ELF-1 (cell line): Measurements from ENCODE around the gene DNAJB14.

ENCODE experiments used
- DNase-seq: peaks from one replicate; pipeline ENCODE4 v3.0.0-alpha.2; 2016; ENCODE audit warnings: low read depth, low spot score

Gene DNAJB14

GRCh38 chr4:99868126-99868596, 78.3 kb downstream of the DNAJB14 start:
- DNase-seq = peak; percentile 8

DNA sequence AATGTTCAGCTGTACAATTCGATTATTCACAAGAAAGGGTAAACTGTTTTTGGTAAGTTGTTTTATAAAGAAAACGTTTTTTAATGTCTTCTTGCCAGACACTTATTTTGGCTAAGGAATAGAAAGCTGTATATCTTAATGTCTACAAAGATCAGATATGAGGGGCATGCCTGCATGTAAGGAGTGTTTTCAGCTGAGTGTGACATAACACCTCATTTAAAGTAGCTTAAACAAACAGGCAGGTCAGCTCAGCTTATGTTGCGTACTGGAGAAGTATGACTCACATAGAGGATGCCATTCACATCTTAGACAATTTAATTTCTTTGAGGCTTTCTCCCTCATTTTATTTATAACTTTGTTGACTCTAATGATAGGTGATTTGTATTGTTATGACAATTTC, 82.6 kb downstream of the DNAJB14 start:
- no peak for DNase-seq

- DNase-seq = no peak
Observed at GRCh38 chr4:99861120-99861905, 85.1 kb downstream of the DNAJB14 start.

DNA sequence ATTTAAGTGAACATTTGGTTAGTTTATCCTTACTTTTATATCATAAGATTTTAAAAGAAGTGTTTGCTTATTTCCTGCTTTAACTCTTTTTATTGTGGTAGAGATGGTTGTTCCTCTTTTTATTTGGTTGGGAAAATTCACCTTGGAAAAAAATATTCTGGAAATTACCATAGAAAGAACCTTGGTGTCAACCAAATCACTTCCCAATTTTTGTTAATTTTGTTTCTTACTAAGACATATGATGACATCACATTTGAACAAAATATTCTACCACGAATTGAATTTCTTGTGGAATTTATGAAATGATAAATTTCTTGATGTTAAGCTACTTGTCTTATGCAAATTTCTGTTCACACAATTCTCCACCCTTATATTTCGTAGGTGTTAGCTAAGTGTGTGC, 85.9 kb downstream of the DNAJB14 start:
- no peak for DNase-seq

DNA sequence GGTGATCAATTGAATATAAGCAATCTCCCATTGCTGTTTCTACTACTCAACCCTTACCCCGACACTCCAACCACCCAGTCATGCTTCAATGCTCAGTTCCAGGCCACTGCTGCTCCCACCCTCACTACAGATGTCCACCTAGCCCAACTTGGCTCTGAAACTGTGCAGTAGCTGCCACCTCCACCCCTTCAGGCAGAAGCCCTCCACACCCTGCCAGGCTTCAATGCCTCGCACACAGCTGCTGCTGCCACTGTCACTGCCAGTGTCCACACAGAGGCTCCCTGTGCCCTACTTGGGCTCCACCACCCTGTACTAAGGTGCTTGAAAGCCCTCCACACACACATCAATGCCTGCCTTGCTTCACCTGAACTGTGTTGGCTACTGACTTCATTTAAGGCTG, 86.8 kb downstream of the DNAJB14 start:
- DNase-seq = no peak

- DNase-seq = no peak
Observed at GRCh38 chr4:99857307-99857706, 89.1 kb downstream of the DNAJB14 start.

- no peak for DNase-seq
Observed at GRCh38 chr4:99856166-99856565, 90.3 kb downstream of the DNAJB14 start.

- DNase-seq = no peak
Observed at GRCh38 chr4:99855678-99856077, 90.7 kb downstream of the DNAJB14 start.

- DNase-seq = no peak
Observed at GRCh38 chr4:99853999-99854398, 92.4 kb downstream of the DNAJB14 start.

DNA sequence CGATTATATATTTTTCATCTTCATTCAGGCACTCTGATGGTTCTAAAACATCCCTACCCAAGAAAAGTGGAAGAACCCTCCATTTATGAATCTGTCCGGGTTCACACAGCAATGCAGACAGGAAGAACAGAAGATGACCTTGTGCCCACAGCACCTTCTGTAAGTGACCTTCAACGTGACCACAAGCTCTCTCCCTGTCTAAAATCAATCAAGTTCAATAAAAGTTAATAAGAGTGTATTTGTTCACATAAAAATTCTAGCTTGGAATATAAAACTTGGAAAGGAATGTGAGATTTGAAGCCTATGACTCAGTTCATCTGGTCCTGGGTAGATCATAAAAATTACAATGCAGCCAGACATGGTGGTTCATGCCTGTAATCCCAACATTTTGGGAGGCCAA, 93.2 kb downstream of the DNAJB14 start:
- no peak for DNase-seq

GRCh38 chr4:99852199-99852749, 94.1 kb downstream of the DNAJB14 start:
- DNase-seq = no peak

GRCh38 chr4:99848591-99849001, 97.8 kb downstream of the DNAJB14 start:
- no peak for DNase-seq

- DNase-seq = no peak
Observed at GRCh38 chr4:99847362-99847976, 98.9 kb downstream of the DNAJB14 start.

GRCh38 chr4:99846891-99847290, 99.5 kb downstream of the DNAJB14 start:
- no peak for DNase-seq
